ENCODE data around the gene PLCB3.

DNA sequence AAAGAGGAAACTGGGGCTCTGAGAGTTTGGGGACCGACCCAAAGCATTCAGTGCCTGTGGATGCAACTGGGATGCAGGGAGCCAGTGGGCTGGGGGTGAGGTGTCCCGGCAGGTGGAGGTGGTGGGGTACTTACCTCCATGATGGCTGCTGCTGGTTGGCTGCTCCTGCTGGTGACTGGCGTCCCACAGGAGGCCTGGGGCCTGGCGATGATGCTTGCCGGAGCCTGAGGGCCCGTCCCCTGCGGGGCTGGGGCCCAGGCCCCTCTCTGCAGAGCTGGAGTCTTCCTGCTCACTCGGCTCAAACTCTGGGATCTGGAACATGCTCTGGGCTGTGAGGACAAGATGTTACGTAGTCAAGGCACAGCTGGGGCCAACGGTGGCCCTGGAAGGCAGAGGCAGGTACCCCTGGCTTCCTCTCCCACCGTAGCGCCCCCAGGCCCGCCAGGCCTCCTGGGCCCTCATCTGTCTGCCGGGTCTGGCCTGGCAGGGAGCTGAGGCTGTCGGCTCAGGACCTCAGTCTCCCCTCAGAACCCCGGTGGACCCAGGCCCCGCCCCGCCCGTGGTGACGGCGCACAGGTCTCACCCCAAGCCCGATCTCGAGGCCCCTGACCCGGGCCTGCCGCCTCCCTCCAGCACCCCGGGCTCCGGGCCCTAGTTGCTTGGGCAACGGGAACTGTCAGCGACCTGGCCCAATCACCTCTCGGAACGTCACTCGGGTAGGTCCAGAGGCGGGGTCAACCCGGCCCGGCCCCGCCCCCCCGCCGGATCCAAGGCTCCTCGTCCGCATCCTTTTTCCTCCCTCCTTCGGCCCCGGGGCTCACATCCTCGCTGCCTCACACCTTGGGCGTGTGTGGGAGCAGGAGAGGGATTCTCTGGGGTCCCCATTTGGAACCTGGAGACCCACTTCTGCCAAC is 33.0 kb downstream of the PLCB3 start, which contains the start of gene BAD:
- TF ChIP-seq, protein P1, sequence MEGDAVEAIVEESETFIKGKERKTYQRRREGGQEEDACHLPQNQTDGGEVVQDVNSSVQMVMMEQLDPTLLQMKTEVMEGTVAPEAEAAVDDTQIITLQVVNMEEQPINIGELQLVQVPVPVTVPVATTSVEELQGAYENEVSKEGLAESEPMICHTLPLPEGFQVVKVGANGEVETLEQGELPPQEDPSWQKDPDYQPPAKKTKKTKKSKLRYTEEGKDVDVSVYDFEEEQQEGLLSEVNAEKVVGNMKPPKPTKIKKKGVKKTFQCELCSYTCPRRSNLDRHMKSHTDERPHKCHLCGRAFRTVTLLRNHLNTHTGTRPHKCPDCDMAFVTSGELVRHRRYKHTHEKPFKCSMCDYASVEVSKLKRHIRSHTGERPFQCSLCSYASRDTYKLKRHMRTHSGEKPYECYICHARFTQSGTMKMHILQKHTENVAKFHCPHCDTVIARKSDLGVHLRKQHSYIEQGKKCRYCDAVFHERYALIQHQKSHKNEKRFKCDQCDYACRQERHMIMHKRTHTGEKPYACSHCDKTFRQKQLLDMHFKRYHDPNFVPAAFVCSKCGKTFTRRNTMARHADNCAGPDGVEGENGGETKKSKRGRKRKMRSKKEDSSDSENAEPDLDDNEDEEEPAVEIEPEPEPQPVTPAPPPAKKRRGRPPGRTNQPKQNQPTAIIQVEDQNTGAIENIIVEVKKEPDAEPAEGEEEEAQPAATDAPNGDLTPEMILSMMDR (IDR thresholded peaks at IDR 0.05; ENCODE audit: low read length), result no peak
- TF ChIP-seq EZH2 (optimal IDR thresholded peaks at IDR 0.05; ENCODE audit: low read depth, low read length), result no peak

Measured in MM.1S (cell line).